Fibroblast of mammary gland (primary cell): Measurements from ENCODE around the gene RUSF1.

Experiments used
- DNase-seq: peaks from one replicate; pipeline ENCODE4 v3.0.0-alpha.2; 2010; ENCODE audit warnings: low read depth
- H3K4me3 ChIP-seq: 2 replicates; pipeline ENCODE4 v1.5.1; 2011; ENCODE audit warnings: low read depth, mild to moderate bottlenecking, low read length, moderate library complexity; ENCODE audit not compliant: control insufficient read depth
- TF ChIP-seq, protein P1 (sequence below): conservative IDR thresholded peaks from 2 replicates; pipeline ENCODE4 v1.5.1; 2011; ENCODE audit warnings: low read depth, low read length, inconsistent platforms; ENCODE audit not compliant: control insufficient read depth, insufficient read depth

RUSF1 gene

DNA sequence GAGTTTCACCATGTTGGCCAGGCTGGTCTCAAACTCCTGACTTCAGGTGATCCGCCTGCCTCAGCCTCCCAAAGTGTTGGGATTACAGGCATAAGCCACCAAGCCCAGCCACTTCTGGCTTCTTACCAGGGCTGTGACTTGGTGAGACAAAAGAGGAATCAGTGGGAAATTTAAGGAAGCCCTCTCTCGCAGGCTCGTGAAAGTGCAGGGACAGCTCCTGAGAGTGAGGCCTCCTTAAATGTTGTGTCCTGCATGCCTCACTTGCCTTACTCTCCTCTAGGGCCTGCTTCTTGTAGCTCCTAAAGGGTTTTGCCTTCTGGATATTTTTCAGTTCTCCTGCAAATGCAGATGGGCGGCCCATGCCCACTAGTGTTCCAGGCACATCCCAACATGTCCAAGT lies 24.7 kb upstream of the RUSF1 start:
- H3K4me3 ChIP-seq = no peak overlapping the region
- TF ChIP-seq, protein P1, sequence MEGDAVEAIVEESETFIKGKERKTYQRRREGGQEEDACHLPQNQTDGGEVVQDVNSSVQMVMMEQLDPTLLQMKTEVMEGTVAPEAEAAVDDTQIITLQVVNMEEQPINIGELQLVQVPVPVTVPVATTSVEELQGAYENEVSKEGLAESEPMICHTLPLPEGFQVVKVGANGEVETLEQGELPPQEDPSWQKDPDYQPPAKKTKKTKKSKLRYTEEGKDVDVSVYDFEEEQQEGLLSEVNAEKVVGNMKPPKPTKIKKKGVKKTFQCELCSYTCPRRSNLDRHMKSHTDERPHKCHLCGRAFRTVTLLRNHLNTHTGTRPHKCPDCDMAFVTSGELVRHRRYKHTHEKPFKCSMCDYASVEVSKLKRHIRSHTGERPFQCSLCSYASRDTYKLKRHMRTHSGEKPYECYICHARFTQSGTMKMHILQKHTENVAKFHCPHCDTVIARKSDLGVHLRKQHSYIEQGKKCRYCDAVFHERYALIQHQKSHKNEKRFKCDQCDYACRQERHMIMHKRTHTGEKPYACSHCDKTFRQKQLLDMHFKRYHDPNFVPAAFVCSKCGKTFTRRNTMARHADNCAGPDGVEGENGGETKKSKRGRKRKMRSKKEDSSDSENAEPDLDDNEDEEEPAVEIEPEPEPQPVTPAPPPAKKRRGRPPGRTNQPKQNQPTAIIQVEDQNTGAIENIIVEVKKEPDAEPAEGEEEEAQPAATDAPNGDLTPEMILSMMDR = no peak
- DNase-seq = no peak

DNA sequence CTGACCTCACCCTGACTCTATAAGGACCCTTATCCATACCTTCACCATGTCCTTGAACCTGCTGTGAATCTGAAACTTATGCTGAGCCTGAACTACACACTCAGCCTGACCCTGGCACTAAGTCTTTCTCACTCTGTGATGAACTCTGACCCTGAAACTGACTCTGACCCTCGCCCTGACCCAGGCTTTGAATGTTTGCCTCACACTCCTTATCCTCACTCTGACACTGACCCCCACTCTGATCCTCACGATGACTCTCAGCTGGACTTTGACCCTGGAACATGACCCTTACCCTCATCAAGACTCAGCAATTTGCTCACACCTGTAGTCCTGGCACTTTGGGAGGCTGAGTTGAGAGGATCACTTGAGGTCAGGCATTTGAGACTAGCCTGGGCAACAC lies 23.9 kb upstream of the RUSF1 start:
- TF ChIP-seq, protein P1 = no peak
- H3K4me3 ChIP-seq = no peak overlapping the region
- no peak for DNase-seq

DNA sequence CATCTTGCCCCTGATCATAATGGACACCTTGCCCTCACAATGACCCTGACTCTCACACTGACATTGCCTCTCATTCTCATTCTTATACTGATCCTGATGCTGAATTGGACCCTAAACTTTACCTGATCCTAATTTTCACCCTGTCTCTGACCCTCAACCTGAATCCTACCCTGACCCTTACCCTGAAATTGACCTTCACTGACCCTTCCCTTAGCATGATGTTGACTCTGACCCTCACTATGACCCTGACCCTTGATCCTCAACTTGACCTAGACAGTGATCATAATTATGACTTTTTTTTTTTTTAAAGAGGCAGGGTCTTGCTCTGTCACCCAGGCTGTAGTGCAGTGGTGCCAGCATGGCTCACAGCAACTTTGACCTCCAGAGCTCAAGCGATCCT lies 22.9 kb upstream of the RUSF1 start:
- no peak for DNase-seq
- H3K4me3 ChIP-seq = no peak overlapping the region
- TF ChIP-seq, protein P1 = no peak

DNA sequence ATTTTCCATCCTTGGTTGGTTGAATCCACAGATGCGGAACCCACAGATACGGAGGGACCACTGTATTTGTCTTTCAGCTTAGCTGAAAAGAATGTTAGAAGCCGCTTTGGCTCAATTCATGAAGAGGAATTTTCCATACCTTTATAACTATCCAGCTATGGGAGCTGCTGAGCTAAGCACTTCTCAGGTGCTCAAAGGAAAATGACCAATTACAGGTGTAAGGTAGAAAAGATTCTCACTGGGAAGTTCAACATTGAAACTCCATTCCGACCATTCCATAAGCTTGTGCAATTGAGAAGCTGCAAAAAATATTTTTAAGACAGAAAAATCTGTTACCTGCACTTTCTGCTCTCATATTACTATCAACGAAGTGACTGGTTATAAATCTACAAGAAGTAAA lies 22.2 kb upstream of the RUSF1 start:
- no peak for DNase-seq
- no peak overlapping the region for H3K4me3 ChIP-seq
- TF ChIP-seq, protein P1 = no peak

DNA sequence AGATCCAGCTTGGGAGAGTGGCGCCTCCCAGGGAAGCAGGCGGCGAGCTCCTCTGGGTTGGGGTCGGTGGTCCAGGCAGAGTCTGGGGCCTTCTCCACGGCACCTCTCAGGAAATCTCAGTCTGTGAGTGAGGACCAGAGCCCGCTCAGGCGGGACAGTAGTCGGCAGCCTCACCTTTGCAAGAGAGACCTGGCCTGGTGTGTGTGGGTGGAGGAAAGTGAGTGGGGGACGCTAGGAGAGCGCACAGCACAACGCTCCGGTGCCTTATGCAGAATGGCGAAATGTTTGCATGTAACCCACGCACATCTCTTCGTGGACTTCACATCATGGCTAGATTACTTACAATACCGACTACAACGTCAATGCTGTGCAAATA lies 21.7 kb upstream of the RUSF1 start:
- DNase-seq = no peak
- no peak overlapping the region for H3K4me3 ChIP-seq

DNA sequence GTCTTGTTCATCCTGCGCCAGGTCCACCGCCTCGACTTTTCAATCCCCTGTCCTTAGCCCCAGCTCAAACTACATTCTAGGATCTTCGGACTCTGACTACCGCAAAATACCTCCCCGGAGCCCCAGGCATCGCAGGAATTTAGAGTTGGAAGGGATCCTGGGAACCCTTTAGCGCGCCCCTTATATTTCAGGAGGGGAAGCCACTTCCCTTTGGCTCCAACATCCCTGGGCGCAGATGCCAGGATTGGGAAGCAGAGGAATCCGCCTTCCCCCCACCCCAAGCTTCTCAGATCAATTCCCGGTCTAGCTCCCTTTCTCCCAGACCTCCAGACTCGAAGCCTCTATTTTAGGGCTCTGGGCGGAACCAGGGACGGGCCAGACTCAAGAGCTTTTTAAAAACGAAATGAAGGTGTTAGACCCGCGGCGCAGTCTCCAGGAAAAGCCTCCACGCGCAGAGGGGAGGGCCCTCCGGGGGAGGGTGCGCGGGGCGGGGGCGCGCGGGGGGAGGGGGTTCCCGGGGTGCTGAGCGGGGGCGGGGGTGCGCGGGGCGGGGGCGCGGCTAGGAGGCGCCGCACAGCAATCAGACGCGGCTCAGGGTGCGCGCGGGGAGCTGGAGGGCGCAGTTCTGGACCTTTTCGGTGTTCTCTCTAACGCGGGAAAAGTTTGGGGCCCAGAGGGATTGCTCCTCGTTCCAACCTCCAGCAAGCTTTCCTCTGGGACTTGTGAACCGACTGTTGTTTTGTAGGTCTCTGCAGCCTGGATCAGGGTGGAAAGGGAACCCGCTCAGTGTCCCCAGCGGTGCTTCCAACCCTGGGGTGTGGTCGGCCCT lies 21.1 kb upstream of the RUSF1 start:
- DNase-seq = no peak
- no peak overlapping the region for H3K4me3 ChIP-seq
- TF ChIP-seq, protein P1 = no peak

More for the DNA sequence above, 21.7 kb upstream of the RUSF1 start:
- TF ChIP-seq, protein P1 = no peak
